Bone marrow (tissue), 2 donors: ENCODE data around the gene RPS6KA5.
"Not testable (repeated sequence)": the region's sequence is repeated elsewhere in the genome, so short reads cannot be mapped to it uniquely, and the experiment has no call there.

Source experiments
- DNase-seq, 2 donors: peaks; one replicate each; lab custom pipeline; 2025; lab: John Stamatoyannopoulos, UW

RPS6KA5 gene

DNA sequence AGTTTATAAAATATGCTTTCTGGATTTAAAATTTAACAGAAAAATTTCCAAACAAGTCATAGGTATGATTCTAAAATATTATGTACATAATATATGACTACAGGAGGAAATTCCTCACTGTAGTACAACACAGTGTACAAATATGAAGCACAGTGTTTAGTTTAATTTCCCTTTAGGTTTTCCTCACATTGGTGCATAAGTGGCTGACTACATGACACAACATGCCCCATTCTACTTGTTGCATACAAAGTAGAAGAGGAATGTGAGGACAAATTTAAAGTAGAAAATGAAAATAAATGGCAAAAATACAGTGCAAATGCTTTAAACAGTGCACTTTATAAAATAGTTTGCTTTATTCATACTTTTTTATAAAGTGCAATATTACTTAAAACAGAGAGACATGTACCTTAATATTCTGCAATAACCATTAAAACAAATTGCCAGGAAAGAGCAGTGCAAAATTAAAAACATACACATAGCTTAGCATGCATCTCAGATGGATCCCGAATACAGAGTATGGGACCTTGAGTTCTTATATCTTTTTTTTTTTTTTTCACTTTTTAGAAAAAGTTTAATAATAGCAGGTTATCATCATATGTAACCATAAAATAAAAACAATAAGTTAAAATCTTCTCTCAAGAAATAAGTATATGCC is 189.4 kb downstream of the RPS6KA5 start:
- no peak for DNase-seq

DNA sequence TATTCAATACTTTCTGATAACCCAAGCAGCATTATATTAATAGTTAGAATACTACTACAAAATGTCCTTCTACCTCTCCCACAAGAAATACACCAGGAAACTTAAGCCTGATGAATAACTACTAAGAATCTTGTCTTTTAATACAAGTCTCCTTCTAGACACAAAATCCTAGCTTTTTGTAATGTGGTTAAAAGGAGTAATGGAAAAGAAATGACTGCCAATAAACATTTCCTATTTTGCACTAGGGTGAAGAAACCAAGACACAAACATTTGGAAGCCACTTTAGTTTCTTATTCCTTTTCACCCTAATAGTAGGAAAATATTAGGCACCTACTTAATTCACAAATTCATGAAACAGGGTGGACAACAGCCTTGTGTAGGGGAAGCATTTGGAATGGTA is 192.9 kb downstream of the RPS6KA5 start:
- DNase-seq: no peak

DNA sequence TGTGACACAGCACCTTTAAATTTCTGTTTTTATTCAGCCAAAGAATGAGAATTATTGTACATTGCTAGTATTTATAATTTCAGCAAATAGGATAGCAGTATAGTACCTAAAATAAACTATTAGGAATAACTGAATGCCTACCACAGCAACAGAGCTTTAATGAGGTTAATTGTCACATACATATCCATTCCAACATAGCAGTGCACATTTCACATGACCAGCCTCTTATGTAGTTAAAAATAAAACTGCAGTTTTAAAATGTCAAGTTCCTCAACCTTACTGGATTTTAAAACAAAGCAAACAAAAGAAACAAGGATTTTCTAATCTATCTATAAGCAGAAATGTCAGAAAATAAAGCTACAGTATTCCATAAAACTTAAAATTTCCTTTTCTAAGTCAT is 193.6 kb downstream of the RPS6KA5 start:
- DNase-seq: no peak

DNA sequence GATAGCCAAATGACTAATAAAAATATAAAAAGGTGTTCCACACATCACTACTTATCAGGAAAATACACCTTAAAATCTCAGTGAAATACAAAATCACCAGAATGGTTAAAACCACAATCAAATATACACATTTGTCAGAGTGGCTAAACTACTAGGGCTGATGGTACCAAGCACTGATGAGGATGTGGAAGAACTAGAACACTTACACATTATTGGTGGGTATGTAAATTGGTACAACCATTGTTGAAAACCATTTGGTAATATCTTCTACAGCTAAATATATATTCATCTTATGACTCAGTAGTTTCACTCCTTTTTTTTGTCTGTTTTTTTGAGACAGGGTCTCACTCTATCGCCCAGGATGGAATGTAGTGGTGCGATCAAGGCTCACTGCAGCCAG is 195.7 kb downstream of the RPS6KA5 start:
- DNase-seq: no peak

DNA sequence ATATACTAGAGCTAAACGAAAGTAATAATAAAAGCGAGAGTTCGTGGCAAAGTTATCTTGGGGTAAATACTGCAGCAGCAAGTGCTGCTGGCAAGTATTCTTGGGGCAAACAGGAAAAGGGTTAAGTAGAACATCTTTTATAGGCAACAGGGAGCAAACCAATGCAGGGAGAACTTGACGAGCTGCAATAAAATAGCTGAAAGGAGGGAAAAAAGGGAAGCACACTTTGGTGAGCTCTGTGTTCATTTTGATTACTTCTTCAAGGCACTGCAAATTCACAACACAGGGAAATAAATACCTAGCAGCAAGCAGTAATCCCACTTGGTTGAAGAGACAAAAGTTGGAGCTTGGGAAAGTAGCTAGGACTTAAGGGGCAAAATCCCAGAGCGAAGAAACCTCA is 201.9 kb downstream of the RPS6KA5 start:
- DNase-seq: no peak

DNA sequence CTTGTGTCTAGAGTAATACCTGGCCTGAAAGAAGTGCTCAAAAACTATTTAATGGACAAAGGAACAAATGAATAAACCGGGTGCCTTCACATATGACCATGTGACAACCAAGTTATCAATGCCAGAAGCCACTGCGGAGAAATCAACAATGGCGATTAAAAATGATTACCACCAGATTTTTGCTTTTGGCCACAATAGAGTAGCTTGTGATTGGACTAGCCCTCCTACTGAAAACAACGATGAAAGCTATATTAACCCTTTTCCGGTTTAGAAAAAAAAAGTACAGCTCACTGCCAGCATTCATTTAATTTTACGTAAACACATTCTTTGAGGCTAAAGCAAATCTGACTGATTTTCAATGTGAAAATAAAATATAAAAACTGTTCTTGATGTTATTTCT is 202.6 kb downstream of the RPS6KA5 start:
- DNase-seq: no peak

DNA sequence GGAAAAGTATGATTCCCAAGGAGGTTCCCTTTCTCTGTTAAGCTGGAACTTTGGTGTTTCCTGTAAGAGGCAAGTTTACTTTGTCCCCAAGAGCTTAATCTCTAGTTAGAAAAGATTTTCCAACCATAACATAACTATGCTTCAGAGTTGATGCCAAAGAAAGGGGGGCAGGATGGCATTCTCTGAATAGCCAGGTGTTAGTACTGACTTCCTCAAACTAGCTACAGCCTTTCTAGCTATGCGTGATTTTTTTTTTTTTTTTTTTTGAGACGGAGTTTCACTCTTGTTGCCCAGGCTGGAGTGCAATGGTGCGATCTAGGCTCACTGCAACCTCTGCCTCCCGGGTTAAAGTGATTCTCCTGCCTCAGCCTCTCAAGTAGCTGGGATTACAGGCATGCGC is 204.3 kb downstream of the RPS6KA5 start:
- not testable (repeated sequence) for DNase-seq

DNA sequence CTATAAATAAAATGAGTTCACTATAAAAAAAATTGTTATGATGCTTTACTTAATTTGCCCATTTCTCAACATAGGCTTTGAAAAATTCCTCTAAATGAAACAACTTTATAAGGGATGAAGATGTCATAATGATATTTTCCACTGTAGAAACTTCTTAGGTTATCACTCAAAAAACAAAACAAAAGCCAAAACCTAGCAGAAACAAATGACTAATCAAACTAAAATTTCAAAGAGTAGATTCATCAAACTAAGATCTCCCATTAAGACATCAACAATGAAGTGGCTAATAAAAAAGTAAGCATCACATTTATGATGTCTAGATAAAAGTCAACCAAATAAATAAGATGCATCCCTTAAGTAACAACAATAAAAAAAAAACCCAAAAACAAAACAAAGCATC is 207.3 kb downstream of the RPS6KA5 start:
- no peak for DNase-seq

DNA sequence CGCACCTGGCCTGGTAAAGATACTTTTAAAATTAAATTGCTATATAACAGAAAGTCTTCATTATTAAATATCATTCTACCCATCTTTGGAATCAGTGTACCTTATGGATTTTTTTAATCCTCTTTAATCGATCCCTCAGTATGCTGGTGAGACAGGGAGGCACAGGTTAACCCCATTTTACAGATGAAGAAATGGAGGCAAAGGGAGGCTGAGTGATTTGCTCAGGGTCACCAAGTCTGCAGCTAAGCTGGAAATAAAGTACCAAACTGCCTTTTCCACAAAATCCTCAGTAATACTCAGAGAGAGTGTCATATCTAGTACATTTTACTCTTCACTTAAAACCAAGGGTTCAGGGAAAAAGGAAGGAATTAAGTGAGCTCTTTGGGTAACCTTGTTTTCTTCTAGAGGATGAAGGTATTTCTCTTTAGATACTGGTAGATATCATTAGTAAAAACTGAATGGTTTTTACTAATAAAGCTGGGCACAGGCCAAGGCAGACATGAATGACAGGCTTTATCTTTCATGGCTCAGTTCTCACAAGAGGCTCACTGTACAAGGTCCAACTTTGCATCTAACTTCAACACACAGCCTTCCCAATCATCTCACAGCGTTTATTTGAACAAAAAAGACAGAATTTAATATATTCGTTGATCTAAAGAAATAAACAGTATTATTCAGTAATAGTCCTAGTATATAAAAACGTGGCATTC is 209.0 kb downstream of the RPS6KA5 start:
- DNase-seq: no peak

DNA sequence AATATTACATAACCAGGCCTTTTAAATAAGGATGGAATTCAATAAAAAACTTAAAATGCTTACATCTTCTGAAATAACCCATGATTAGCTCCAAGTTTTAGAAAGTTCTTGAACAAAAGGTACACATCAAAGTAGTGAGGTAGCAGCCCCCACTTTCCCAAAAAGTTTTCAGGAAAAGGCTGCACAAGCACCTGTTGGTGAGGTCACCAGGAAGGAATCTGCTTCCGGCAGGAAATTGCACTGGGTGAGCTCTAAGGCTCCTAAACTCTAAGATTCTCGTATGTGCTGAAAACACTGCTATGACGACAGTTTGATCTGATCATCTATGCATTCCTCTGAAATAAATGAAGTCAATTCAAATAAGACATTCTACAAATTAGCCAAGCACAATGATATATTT is 210.0 kb downstream of the RPS6KA5 start:
- DNase-seq: no peak

DNA sequence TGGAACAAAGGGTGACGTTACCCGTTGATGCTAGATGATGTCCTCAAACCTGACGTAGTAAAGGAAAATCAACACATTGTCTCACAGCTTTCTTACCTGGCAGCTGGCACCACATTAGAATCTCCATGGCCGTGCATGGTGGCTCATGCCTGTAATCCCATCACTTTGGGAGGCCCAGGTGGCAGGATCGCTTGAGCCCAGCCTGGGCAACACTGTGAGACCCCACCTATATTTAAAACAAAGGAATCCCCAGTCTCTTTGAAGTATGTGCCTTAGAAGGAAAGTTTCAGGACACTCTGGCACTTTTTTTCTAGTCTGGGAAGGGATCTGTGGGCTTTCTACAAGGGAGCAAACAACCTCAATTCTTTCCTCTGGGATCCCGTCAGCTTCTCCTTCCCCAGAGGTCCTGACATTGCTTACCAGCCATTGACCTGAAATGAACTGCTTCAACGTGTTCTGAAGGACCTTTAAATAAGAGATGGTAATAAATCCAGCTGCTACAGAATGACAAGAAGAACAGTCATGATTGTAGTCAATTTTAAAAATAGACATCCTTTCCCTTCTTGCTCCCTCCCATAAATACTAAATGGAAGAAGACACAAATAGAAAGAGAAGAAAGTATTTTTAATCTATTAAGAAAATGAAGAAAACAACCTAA is 210.5 kb downstream of the RPS6KA5 start:
- DNase-seq: no peak

DNA sequence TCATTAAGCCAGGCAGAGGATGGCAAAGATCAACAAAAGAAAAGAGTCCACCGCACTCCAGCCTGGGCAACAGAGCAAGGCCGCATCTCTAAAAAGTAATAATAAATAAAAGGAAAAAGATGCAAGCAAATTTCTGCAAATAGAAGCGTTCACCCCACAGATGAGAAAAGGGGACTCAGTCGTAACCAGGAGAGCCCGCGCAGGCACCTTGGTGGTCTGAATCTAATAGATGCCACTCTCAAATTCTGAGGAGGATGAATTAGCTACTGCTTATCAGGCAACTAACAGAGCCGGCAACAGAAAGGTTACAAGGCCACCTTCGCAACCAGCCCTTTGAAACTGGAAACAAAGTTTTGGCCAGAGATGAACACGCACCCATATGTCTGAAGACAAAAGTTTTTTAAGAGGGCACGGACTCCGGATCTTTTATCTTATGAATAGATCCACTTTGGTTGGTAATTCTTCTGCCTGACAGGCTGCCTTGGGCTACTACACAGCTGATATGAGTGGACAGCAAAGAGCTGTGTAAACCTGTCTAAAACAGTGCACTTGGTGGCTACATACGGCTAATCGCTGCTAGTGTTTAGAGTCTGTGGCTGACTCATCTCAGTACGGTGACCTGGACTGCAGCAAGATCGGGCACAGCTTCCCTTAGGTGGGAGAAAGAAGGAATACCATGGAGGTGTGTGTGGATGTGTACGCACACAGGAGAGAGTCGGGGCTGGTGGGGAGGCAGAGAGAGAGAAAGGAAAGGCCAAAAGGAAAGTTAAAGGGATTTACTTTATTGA is 211.3 kb downstream of the RPS6KA5 start:
- DNase-seq: no peak

DNA sequence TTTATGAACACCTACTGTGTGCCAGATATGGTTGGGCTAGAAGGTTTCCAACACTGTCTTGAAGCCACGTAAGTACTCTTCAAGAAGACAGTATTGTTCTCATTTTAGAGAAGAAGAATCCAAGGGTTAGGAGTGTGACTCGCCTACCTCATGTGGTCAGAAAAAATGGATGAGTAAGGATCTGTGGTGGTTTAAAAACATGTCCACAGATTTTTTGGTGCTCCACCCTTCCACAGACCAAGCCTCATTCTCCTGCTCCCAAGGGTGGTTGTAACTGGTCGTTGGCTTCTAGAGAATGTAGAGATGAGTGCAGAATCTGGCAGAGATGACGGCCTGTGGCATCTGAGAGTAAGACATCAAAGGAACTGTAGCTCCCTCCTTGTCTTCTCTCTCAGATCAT is 213.9 kb downstream of the RPS6KA5 start:
- no peak for DNase-seq

DNA sequence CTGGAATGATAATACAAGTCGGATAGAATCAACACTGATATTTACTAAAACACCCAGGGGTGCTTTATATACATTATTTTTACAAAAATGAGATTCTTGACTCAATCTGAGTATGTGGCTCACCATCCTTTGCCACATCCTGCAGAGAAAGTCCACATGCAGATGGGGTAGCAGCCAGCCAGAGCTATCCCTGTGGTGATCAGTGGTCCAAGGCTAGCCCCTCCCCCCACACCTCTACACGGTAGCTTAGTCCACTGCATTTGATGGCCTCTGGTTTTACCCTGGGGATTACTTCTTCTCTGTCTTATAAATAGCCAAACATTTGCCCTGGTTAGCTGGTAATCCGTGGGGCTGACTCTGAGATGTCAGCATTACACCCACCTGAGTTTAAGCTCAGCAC is 216.1 kb downstream of the RPS6KA5 start:
- no peak for DNase-seq

DNA sequence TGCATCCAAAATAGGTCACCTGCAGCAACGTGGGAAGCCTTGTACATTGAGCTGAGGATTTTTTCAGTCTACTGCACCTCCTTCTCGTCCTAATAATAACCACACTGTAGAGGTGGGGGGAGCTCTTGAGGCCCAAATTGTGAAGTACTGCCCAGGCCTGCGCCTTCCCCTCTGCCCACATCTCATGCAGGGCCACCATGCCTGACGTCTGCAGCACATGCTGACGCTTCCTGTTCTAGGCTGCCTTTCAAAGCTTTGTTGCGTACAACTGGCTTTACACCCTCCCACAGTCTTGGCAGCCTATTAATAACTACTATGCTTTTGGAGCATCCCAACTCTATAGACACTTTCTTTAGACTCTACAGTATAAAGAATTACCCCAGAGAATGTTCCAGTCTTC is 217.7 kb downstream of the RPS6KA5 start:
- DNase-seq: no peak

DNA sequence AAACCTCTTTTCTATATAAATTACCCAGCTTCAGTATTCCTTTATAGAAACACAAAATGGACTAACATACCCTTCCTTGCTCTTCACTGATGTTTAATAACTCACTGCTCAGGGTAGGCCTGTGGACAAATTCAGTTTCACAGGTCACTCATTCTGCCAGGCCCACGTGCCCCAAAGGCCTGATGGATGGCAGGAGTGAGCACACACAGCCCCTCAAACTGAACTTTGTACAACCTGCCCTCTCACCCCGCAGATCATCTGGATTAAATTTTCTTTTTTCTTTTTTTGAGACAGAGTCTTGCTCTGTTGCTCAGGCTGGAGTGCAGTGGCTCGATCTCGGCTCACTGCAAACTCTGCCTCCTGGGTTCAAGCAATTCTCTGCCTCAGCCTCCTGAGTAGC is 219.8 kb downstream of the RPS6KA5 start:
- not testable (repeated sequence) for DNase-seq

DNA sequence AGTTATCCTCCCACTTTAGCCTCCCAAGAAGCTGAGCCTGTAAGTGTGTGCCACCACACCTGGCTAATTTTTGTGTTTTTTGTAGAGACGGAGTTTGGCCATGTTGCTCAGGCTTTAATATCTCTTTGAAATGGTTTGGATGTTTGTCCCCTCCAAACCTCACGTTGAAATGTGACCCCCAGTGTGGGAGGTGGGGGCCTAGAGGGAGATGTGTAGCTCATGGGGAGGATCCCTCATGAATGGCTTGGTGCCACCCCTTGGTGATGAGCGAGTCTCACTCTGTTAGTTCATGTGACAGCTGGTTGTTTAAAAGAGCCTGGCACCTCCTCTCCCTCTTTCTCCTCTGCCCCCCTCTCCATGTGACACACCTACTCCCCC is 220.6 kb downstream of the RPS6KA5 start:
- no peak for DNase-seq

DNA sequence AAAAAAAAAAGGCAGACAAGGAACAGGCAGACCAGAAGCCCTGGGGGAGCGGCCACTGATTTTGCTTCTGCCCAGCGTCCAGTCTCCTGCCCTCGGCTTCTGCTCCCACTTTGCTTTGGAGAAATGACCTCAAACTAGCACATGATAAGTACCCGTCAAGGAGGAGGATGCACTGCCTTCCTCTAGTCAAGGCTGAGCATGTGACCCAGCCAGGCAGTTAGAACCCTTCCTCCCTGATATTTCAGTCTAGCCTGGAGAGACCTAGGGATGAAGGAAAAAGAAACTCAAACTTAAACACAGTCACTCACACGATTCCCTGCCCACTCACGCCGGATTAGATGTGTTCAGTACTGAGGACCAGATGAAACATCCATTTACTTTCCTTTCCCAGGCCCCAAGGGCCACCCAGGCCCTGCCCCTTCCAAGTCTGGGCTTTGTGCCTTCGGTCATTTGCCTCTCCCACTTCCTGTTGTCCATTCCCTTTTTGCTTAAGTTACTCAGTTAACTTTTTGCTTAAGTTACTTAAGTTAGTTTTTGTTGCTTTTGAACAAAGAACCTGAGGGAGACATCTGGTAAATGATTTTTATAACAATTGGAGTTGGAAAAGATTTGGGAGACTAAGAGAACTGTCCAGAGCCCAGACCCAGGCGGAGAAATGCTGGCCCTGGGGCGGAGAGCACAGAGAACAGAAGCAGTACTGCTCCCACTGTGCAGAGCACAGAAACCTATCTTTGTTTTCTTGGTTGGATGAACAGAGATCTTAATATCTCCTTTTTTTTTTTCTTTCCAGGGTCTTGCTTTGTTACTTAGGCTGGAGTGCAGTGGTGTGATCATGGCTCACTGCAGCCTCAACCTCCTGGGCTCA is 221.2 kb downstream of the RPS6KA5 start:
- no peak for DNase-seq

DNA sequence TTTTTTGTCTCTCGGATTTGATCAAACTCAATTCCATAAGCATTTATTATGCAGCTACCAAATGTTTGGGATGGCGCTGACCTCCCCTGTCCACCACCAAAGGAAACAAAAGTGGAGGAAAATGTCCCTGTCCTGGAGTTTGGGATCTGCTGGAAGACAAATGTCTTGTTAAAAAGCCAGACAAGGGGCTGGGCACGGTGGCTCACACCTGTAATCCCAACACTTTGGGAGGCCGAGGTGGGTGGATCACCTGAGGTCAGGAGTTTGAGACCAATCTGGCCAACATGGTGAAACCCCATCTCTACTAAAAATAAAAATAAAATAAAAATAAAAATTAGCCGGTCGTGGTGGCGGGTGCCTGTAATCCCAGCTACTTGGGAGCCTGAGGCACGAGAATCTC is 221.9 kb downstream of the RPS6KA5 start:
- not testable (repeated sequence) for DNase-seq

DNA sequence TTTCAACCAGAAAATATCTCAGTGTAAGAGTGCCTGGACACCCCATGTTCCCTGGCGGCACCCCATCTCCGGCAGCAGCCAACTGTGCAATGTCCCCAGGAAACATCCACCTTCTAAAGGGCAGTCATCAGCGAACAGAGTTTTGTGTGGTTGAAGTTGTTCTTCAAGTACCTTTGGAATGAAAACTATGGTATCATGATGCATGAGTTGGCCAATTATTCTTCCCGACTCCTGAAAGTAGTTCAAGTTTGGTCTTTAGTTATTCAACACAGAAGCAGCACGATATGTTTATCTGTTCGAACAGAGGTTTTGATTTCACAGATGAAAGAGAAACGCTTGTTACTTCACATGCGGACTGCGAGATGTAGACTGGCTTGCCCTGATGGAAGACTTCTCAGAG is 223.1 kb downstream of the RPS6KA5 start:
- no peak for DNase-seq

DNA sequence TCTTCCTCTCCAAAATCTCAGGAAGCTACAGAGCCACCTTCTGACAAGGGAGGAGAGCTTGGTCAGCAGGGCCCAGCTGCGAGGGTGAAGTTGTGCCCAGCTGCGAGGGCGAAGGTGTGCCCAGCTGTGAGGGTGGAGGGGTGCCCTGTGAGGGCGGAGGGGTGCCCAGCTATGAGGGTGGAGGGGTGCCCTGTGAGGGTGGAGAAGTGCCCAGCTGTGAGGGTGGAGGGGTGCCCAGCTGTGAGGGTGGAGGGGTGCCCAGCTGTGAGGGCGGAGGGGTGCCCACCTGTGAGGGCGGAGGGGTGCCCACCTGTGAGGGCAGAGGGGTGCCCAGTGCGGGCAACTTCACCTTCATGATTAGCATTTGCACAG is 223.8 kb downstream of the RPS6KA5 start:
- DNase-seq: no peak

DNA sequence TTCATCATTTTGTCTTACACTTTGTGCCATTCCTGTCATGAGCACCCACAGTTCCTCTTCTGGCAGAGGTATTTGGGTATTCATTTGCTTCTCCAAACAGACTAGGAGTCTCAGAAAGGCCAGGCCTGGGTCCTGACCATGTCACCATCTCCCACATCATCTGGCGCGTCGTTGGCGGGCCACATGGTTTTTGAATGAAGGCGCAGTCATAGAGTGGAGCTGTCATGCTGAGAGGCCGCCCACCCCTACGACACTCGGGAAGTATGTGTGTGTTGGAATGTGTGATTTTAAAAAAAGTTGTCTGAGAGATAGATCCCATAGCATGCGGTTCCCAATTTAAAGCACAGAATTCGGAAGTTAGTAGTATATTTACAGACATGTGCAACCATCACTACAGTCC is 228.6 kb downstream of the RPS6KA5 start:
- DNase-seq: no peak
